Measurements from ENCODE around the gene SORL1-AS1.

SORL1-AS1 gene

GRCh38 chr11:121455115-121455514 lies 2.3 kb upstream of the SORL1-AS1 start:
- Histone ChIP-seq H3K27ac (no peak overlapping the region), H3K36me3 (no peaks in the 10 kb centered on the region), H3K27me3 (no peaks in the 10 kb centered on the region), H3K9me3 (no peaks in the 10 kb centered on the region), H3K4me3 (no peak overlapping the region), H3K4me1 (peaks cover 24% of the 10 kb centered on the region)
- intact Hi-C loops (cut with DNase I), result no loop called here
- DNase-seq (no peak), ATAC-seq (no peak)
- TF ChIP-seq CTCF (IDR thresholded peaks at IDR 0.05), result no peak

DNA sequence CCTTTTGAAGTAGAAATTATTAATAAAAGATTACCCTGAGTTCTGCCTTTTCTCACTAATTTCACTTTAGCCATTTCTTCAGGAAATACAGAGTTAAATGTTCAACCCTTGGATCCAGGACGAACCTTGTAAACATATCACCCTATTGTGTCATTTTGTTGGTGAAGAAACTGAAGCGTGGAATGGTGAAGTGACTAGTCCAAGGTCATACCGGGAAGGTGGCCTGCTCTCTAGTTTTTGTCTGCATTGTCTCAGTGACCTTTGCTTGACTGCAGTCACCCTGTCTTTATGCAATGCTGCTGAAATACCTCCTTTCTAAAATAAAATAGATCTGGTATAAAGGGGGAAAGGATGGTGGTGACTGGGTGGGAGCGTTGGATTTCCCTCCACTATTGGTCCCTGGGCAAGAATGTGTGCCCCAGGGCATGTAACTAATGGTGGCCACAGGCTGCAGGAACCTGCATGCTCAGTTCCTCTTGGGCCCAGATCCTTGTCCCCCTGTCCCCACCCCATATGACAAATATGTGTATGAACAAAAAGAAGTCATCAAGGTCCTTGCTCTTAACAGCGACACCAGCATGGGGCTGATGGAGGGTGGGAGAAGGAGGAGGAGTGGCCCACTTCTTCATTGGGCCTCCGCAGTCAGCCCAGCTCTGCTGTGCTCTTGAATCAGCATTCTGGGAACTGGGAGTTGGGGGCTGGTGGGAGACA lies 977 bp upstream of the SORL1-AS1 start:
- Histone ChIP-seq H3K9me3 (no peaks in the 10 kb centered on the region), H3K4me3 (peak overlapping the region; percentile 73), H3K27ac (no peak overlapping the region), H3K4me1 (peaks cover 24% of the 10 kb centered on the region), H3K27me3 (no peaks in the 10 kb centered on the region), H3K36me3 (no peaks in the 10 kb centered on the region)
- intact Hi-C loops (cut with DNase I), result no loop called here
- no peak for DNase-seq
- TF ChIP-seq CTCF (IDR thresholded peaks at IDR 0.05), result no peak
- no peak for ATAC-seq

- H3K4me3 ChIP-seq, result peak within 1 kb of the TSS; percentile 73
- H3K27me3 ChIP-seq, result no peaks in the 10 kb centered on the region
- peak within 1 kb of the TSS; percentile 69 for H3K27ac ChIP-seq
- intact Hi-C loops (cut with DNase I), result no loop called here
- H3K36me3 ChIP-seq, result no peaks in the 10 kb centered on the region
- H3K9me3 ChIP-seq, result no peaks in the 10 kb centered on the region
- DNase-seq (peak; percentile 91), ATAC-seq (peak; percentile 92)
- TF ChIP-seq CTCF (IDR thresholded peaks at IDR 0.05), result peak; percentile 47
- H3K4me1 ChIP-seq, result peaks cover 23% of the 10 kb centered on the region
These were observed 670 bp downstream of the SORL1-AS1 start, which contains the start of gene SORL1 for GRCh38 chr11:121451986-121452608. SORL1 (plus strand) TSS chr11:121452314; CDS start chr11:121452332, 18 bp downstream.

DNA sequence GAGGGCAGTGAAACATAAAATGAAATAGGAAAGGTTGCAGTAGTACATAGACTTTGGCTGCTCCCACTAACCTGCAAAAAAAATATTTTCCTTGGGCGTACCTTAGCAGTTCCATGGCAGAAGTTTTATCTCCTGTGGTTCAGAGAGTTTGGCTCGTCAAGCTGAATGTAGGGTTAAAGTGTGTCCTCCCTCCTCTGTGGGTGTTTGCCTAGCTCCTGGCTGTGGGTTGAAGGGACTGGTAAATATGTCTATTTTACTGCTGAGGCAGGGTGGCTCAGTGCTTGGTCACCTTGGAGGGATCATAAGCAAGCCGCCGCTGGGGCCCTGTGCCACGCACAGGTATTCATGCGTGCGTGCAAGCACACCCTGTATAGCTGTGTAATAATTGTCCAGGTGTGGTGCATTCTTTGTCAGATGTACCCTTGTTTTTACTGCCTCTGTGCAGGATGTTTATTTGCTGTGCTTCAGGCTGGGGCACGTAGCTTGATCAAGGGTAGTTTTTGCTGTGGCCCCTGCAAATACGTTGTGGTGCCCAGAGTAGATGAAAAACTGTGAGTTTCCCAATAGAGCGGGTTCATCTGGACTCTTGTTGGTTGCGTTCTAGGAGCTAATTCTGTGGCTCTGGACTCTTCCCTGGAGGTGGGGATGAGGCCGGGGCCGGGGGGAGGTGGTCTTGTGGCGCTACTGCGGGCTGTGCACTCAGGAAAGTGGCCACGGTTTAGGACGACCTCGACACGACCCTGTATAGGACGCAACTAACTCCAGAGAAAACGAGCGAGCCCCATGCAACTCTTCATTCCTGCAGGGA lies 1.4 kb downstream of the SORL1-AS1 start:
- TF ChIP-seq CTCF (IDR thresholded peaks at IDR 0.05), result no peak
- no peaks in the 10 kb centered on the region for H3K27me3 ChIP-seq
- H3K9me3 ChIP-seq, result no peaks in the 10 kb centered on the region
- H3K36me3 ChIP-seq, result no peaks in the 10 kb centered on the region
- intact Hi-C loops (cut with DNase I), result no loop called here
- H3K4me1 ChIP-seq, result peaks cover 18% of the 10 kb centered on the region
- H3K4me3 ChIP-seq, result peak overlapping the region; percentile 73
- ATAC-seq, result no peak
- DNase-seq, result no peak
- peak overlapping the region; percentile 68 for H3K27ac ChIP-seq

DNA sequence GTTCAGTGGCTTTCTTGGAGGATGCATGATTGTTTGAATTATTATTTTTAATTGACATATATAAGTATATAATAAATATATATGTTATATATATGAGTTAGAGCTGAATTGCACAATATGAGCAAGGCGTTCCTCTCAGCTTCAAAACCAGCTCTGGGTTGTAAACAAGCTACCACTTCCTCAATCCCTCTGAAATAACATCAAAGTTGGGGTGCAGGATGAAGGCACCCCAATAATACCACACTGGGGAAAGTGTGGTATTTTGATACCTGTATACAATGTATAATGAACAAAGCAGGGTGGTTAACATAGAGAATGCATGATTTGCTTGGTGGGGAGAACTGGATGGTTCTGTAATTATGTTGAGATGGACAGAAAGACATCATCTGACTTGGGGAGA lies 2.4 kb downstream of the SORL1-AS1 start:
- H3K9me3 ChIP-seq, result no peaks in the 10 kb centered on the region
- ATAC-seq, result no peak
- no peaks in the 10 kb centered on the region for H3K27me3 ChIP-seq
- intact Hi-C loops (cut with DNase I), result no loop called here
- TF ChIP-seq CTCF (IDR thresholded peaks at IDR 0.05), result no peak
- peak overlapping the region; percentile 7 for H3K27ac ChIP-seq
- no peaks in the 10 kb centered on the region for H3K36me3 ChIP-seq
- H3K4me1 ChIP-seq, result peaks cover 13% of the 10 kb centered on the region
- no peak overlapping the region for H3K4me3 ChIP-seq
- DNase-seq, result no peak
